Measurements from ENCODE around the gene LSG1. TPM values are rescaled to one million over a fixed set of nuclear protein-coding genes. Genes with fewer than 3 reads are reported as not detected.
A peak's percentile ranks its signal among the peaks of the same experiment; 100 is the strongest.

The LSG1 gene
- total RNA-seq, 1 experiment from 2014 or later, result 39.7 TPM

- no peak for TF ChIP-seq REST (IDR thresholded peaks at IDR 0.05; ENCODE audit: low read depth)
- TF ChIP-seq ELF1 (IDR thresholded peaks at IDR 0.05; ENCODE audit: borderline replicate concordance, low read depth), result no peak
- TF ChIP-seq EZH2phosphoT487 (IDR thresholded peaks at IDR 0.05; ENCODE audit: borderline replicate concordance), result no peak
- no peak for TF ChIP-seq RAD21 (IDR thresholded peaks at IDR 0.05; ENCODE audit: low read depth)
- TF ChIP-seq POLR2AphosphoS5 (IDR thresholded peaks at IDR 0.05; ENCODE audit: low read depth, low read length), result no peak
Measured at GRCh38 chr3:194685065-194685717, 13.2 kb upstream of the LSG1 start (continued).

- no peaks in the 10 kb centered on the region for H3K36me3 ChIP-seq (ENCODE audit: control insufficient read depth in 1 of 2, insufficient read depth in 2 of 2, low read length in 2 of 2)
- peaks cover 16 to 33% of the 10 kb centered on the region in 2 experiments for H3K4me1 ChIP-seq (ENCODE audit: control insufficient read depth in 1 of 2, insufficient read depth in 2 of 2, low read length in 2 of 2)
- no peaks in the 10 kb centered on the region for H4K20me1 ChIP-seq (ENCODE audit: insufficient read depth)
- H3K4me3 ChIP-seq (replicated peaks in 1 of 2; ENCODE audit: low read depth in 1 of 2, low read length in 2 of 2), result no peak overlapping the region
- BruUV-seq (replicated peaks), result no TSS peak
- no peaks in the 10 kb centered on the region for H3K27me3 ChIP-seq (ENCODE audit: insufficient read depth, low read length)
- H3K27ac ChIP-seq (ENCODE audit: low read depth, low read length), result peak overlapping the region; percentile 20
- intact Hi-C loops (cut with micrococcal nuclease), result loop anchor here (2.0 to 5.0 kb wide), 3 partner anchors 57 to 839 kb away; no protein-coding TSS in a partner anchor
- ATAC-seq (no peak), DNase-seq (ENCODE audit: low read depth, low spot score) (no peak)
- CTCF ChIA-PET, result interaction anchor here (0.6 to 2.2 kb wide), 22 partner anchors 12 to 587 kb away, joined by 3 to 62 read pairs (median 8); partner anchors contain the start of genes LSG1 and XXYLT1
- RAD21 ChIA-PET (ENCODE audit: low non-redundant PET in 1 of 2, low total read pairs in 2 of 2, uncharacterized antibody in 2 of 2, unreplicated experiment in 2 of 2), result interaction anchor here (0.7 to 1.6 kb wide), 11 partner anchors 11 to 578 kb away, joined by 3 to 13 read pairs (median 5); partner anchors contain the start of gene LSG1 (in 2 of the 2)
- H2AFZ ChIP-seq (ENCODE audit: low read depth, low read length, poor library complexity, severe bottlenecking), result peak overlapping the region; percentile 73
- H3K9me3 ChIP-seq (ENCODE audit: control insufficient read depth in 1 of 2, insufficient read depth in 1 of 2, low read depth in 1 of 2, low read length in 2 of 2), result no peaks in the 10 kb centered on the region
- no peak overlapping the region for H3K9ac ChIP-seq (ENCODE audit: low read length)
- POLR2A ChIA-PET, result interaction anchor here (0.7 to 2.5 kb wide), 5 partner anchors 8 to 587 kb away, joined by 3 to 17 read pairs (median 3); partner anchors contain the start of genes LSG1 and XXYLT1
- no peaks in the 10 kb centered on the region for H3K9me2 ChIP-seq (ENCODE audit: insufficient read depth)
- H3K79me2 ChIP-seq (ENCODE audit: insufficient read depth, low read length), result no peaks in the 10 kb centered on the region
- H3K4me2 ChIP-seq (ENCODE audit: low read length), result peak overlapping the region; percentile 78
- no peak for TF ChIP-seq FOSL1 (IDR thresholded peaks at IDR 0.05; ENCODE audit: low read depth)
- TF ChIP-seq CEBPB (IDR thresholded peaks at IDR 0.05; ENCODE audit: low read depth), result no peak
- TF ChIP-seq ZFX (IDR thresholded peaks at IDR 0.05), result no peak
- TF ChIP-seq CTCF (IDR thresholded peaks at IDR 0.05 in 2 of 3, conservative IDR thresholded peaks at IDR 0.05 in 1 of 3; ENCODE audit: borderline replicate concordance in 1 of 3, insufficient read depth in 1 of 3, low read depth in 2 of 3, low read length in 2 of 3), result no peak
- TF ChIP-seq REST (IDR thresholded peaks at IDR 0.05; ENCODE audit: low read depth), result no peak
- no peak for TF ChIP-seq ZBTB33 (IDR thresholded peaks at IDR 0.05; ENCODE audit: extremely low read depth, insufficient replicate concordance, low read length)
Measured at GRCh38 chr3:194683380-194683779, 11.4 kb upstream of the LSG1 start.

Measured in HCT116 (cell line).